ENCODE data around the gene ITLN2. TPM values are rescaled to one million over a fixed set of nuclear protein-coding genes. Genes with fewer than 3 reads are reported as not detected.
"Not testable (repeated sequence)": the region's sequence is repeated elsewhere in the genome, so short reads cannot be mapped to it uniquely, and the experiment has no call there.

The ITLN2 gene
- total and polyA plus RNA-seq, 2 experiments from 2014 or later = 8.0 to 12.8 TPM

DNA sequence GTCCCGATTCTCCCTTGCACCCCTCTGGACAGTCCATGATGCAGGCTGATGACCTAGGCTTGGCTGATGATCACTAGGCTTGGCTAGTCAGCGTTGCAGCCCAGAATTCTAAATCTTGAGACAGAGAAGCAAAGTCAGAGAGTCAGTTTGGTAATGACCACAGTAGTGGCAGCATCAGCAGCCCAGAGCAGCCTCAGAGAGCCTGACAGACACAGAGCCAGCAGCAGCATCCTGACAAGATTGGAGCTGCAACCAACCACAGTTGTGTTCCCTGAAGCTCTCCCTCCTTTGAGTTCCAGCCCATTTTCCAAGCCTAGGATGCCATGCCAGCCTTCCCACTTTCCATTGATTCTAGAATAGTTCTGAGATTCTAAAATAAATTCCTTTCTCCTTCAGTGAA, 52.8 kb downstream of the ITLN2 start (continued):
- no peak for TF ChIP-seq ETS1 (IDR thresholded peaks at IDR 0.05)
- no peak for TF ChIP-seq NANOG (IDR thresholded peaks at IDR 0.05; ENCODE audit: borderline replicate concordance)
- no peak for TF ChIP-seq ZNF331 (CRISPR knock-in tag; IDR thresholded peaks at IDR 0.05; ENCODE audit: low read depth)
- TF ChIP-seq ZNF114 (CRISPR knock-in tag; IDR thresholded peaks at IDR 0.05) = no peak
- TF ChIP-seq EZH2 (IDR thresholded peaks at IDR 0.05; ENCODE audit: low read depth, unreplicated experiment) = no peak
- no peak for TF ChIP-seq EZH2phosphoT487 (IDR thresholded peaks at IDR 0.05; ENCODE audit: unreplicated experiment)
- no peak for TF ChIP-seq JUNB (IDR thresholded peaks at IDR 0.05; ENCODE audit: unreplicated experiment)
- TF ChIP-seq STAT1 (IDR thresholded peaks at IDR 0.05; ENCODE audit: unreplicated experiment) = no peak

- not testable (repeated sequence) for H3K4me2 ChIP-seq; H3K79me2 ChIP-seq (replicated peaks; ENCODE audit: insufficient read depth); ATAC-seq; H3K36me3 ChIP-seq (ENCODE audit: insufficient read depth); DNase-seq (ENCODE audit: low spot score); H3K36me3 Mint-ChIP-seq (ENCODE audit: low read depth); H3K27me3 ChIP-seq (ENCODE audit: insufficient read depth); H2AFZ ChIP-seq; H4K20me1 ChIP-seq (replicated peaks; ENCODE audit: insufficient read depth); H3K27ac Mint-ChIP-seq; H3K9me2 ChIP-seq (ENCODE audit: insufficient read depth); H3K4me1 ChIP-seq (ENCODE audit: insufficient read depth); H3K9me3 Mint-ChIP-seq; H3K27me3 Mint-ChIP-seq (ENCODE audit: insufficient read depth, low read depth, poor library complexity); H3K4me3 ChIP-seq; H3K27ac ChIP-seq (ENCODE audit: low read depth); H3F3A ChIP-seq (replicated peaks; ENCODE audit: low read depth); H3K4me3 Mint-ChIP-seq; H3K4me1 Mint-ChIP-seq
Observed at GRCh38 chr1:160900683-160901082, 53.9 kb downstream of the ITLN2 start.

Other genes with a start within 250 kb of the ITLN2 start
- 0.45 TPM in 1 of 2 replicates, not detected in the other for gene CD48, start 243.0 kb downstream of the ITLN2 start, total RNA-seq (2014; rRNA removed; shearing (Covaris generic))
- 0.34 and 0.43 TPM in 2 replicates for gene CD48, start 243.0 kb downstream of the ITLN2 start, polyA plus RNA-seq (2016; fragmentation: Nextera tagmentation; extraction: Ambion mirVana)
- not detected in 2 replicates for gene SLAMF7, start 215.6 kb downstream of the ITLN2 start, total RNA-seq (2014; rRNA removed; shearing (Covaris generic))
- gene SLAMF7, start 215.6 kb downstream of the ITLN2 start, polyA plus RNA-seq (2016; fragmentation: Nextera tagmentation; extraction: Ambion mirVana) = 0.11 and 0.14 TPM in 2 replicates
- gene LY9, start 158.6 kb downstream of the ITLN2 start, total RNA-seq (2014; rRNA removed; shearing (Covaris generic)) = not detected in 2 replicates
- not detected in 2 replicates for gene LY9, start 158.6 kb downstream of the ITLN2 start, polyA plus RNA-seq (2016; fragmentation: Nextera tagmentation; extraction: Ambion mirVana)
- not detected in 2 replicates for gene CD244, start 91.9 kb downstream of the ITLN2 start, total RNA-seq (2014; rRNA removed; shearing (Covaris generic))
- not detected in 2 replicates for gene CD244, start 91.9 kb downstream of the ITLN2 start, polyA plus RNA-seq (2016; fragmentation: Nextera tagmentation; extraction: Ambion mirVana)
- gene ITLN1, start 69.6 kb downstream of the ITLN2 start, total RNA-seq (2014; rRNA removed; shearing (Covaris generic)) = not detected in 2 replicates
- gene ITLN1, start 69.6 kb downstream of the ITLN2 start, polyA plus RNA-seq (2016; fragmentation: Nextera tagmentation; extraction: Ambion mirVana) = not detected in 2 replicates
- 169 and 194 TPM in 2 replicates for gene F11R, start 66.3 kb upstream of the ITLN2 start, total RNA-seq (2014; rRNA removed; shearing (Covaris generic))
- 51.0 and 51.8 TPM in 2 replicates for gene F11R, start 66.3 kb upstream of the ITLN2 start, polyA plus RNA-seq (2016; fragmentation: Nextera tagmentation; extraction: Ambion mirVana)
- 94.9 and 102 TPM in 2 replicates for gene TSTD1, start 84.2 kb upstream of the ITLN2 start, total RNA-seq (2014; rRNA removed; shearing (Covaris generic))
- 244 and 257 TPM in 2 replicates for gene TSTD1, start 84.2 kb upstream of the ITLN2 start, polyA plus RNA-seq (2016; fragmentation: Nextera tagmentation; extraction: Ambion mirVana)
- gene USF1, start 91.2 kb upstream of the ITLN2 start, total RNA-seq (2014; rRNA removed; shearing (Covaris generic)) = 71.7 and 74.8 TPM in 2 replicates
- 23.6 and 23.8 TPM in 2 replicates for gene USF1, start 91.2 kb upstream of the ITLN2 start, polyA plus RNA-seq (2016; fragmentation: Nextera tagmentation; extraction: Ambion mirVana)
- gene ARHGAP30, start 115.1 kb upstream of the ITLN2 start, total RNA-seq (2014; rRNA removed; shearing (Covaris generic)) = 0.19 TPM in 1 of 2 replicates, not detected in the other
- gene ARHGAP30, start 115.1 kb upstream of the ITLN2 start, polyA plus RNA-seq (2016; fragmentation: Nextera tagmentation; extraction: Ambion mirVana) = 0.45 and 1.0 TPM in 2 replicates
- gene NECTIN4, start 134.7 kb upstream of the ITLN2 start, total RNA-seq (2014; rRNA removed; shearing (Covaris generic)) = not detected in 2 replicates
- 0.16 and 0.42 TPM in 2 replicates for gene NECTIN4, start 134.7 kb upstream of the ITLN2 start, polyA plus RNA-seq (2016; fragmentation: Nextera tagmentation; extraction: Ambion mirVana)
- gene KLHDC9, start 143.6 kb upstream of the ITLN2 start, total RNA-seq (2014; rRNA removed; shearing (Covaris generic)) = 5.6 and 6.3 TPM in 2 replicates
- 6.6 and 7.2 TPM in 2 replicates for gene KLHDC9, start 143.6 kb upstream of the ITLN2 start, polyA plus RNA-seq (2016; fragmentation: Nextera tagmentation; extraction: Ambion mirVana)
- 19.7 and 45.6 TPM in 2 replicates for gene PFDN2, start 163.2 kb upstream of the ITLN2 start, total RNA-seq (2014; rRNA removed; shearing (Covaris generic))
- gene PFDN2, start 163.2 kb upstream of the ITLN2 start, polyA plus RNA-seq (2016; fragmentation: Nextera tagmentation; extraction: Ambion mirVana) = 352 and 395 TPM in 2 replicates
- gene NIT1, start 163.3 kb upstream of the ITLN2 start, total RNA-seq (2014; rRNA removed; shearing (Covaris generic)) = 29.7 and 35.9 TPM in 2 replicates
- gene NIT1, start 163.3 kb upstream of the ITLN2 start, polyA plus RNA-seq (2016; fragmentation: Nextera tagmentation; extraction: Ambion mirVana) = 38.0 and 43.0 TPM in 2 replicates
- 30.2 and 35.3 TPM in 2 replicates for gene DEDD, start 177.9 kb upstream of the ITLN2 start, total RNA-seq (2014; rRNA removed; shearing (Covaris generic))
- gene DEDD, start 177.9 kb upstream of the ITLN2 start, polyA plus RNA-seq (2016; fragmentation: Nextera tagmentation; extraction: Ambion mirVana) = 20.7 and 22.8 TPM in 2 replicates
- gene UFC1, start 199.2 kb upstream of the ITLN2 start, total RNA-seq (2014; rRNA removed; shearing (Covaris generic)) = 41.4 and 57.5 TPM in 2 replicates
- gene UFC1, start 199.2 kb upstream of the ITLN2 start, polyA plus RNA-seq (2016; fragmentation: Nextera tagmentation; extraction: Ambion mirVana) = 74.5 and 77.0 TPM in 2 replicates
- 17.0 and 25.6 TPM in 2 replicates for gene USP21, start 204.7 kb upstream of the ITLN2 start, total RNA-seq (2014; rRNA removed; shearing (Covaris generic))
- gene USP21, start 204.7 kb upstream of the ITLN2 start, polyA plus RNA-seq (2016; fragmentation: Nextera tagmentation; extraction: Ambion mirVana) = 17.9 and 20.0 TPM in 2 replicates
- 24.7 and 26.5 TPM in 2 replicates for gene PPOX, start 211.6 kb upstream of the ITLN2 start, total RNA-seq (2014; rRNA removed; shearing (Covaris generic))
- 39.6 and 46.2 TPM in 2 replicates for gene PPOX, start 211.6 kb upstream of the ITLN2 start, polyA plus RNA-seq (2016; fragmentation: Nextera tagmentation; extraction: Ambion mirVana)
- 32.4 and 35.8 TPM in 2 replicates for gene B4GALT3, start 222.7 kb upstream of the ITLN2 start, total RNA-seq (2014; rRNA removed; shearing (Covaris generic))
- gene B4GALT3, start 222.7 kb upstream of the ITLN2 start, polyA plus RNA-seq (2016; fragmentation: Nextera tagmentation; extraction: Ambion mirVana) = 23.3 and 24.2 TPM in 2 replicates
- gene ADAMTS4, start 244.2 kb upstream of the ITLN2 start, total RNA-seq (2014; rRNA removed; shearing (Covaris generic)) = 4.7 and 5.2 TPM in 2 replicates
- 1.3 and 1.7 TPM in 2 replicates for gene ADAMTS4, start 244.2 kb upstream of the ITLN2 start, polyA plus RNA-seq (2016; fragmentation: Nextera tagmentation; extraction: Ambion mirVana)
- 94.7 and 131 TPM in 2 replicates for gene NDUFS2, start 247.6 kb upstream of the ITLN2 start, total RNA-seq (2014; rRNA removed; shearing (Covaris generic))
- gene NDUFS2, start 247.6 kb upstream of the ITLN2 start, polyA plus RNA-seq (2016; fragmentation: Nextera tagmentation; extraction: Ambion mirVana) = 54.0 and 56.7 TPM in 2 replicates